ENCODE data around the gene LMF1.

Gene LMF1

DNA sequence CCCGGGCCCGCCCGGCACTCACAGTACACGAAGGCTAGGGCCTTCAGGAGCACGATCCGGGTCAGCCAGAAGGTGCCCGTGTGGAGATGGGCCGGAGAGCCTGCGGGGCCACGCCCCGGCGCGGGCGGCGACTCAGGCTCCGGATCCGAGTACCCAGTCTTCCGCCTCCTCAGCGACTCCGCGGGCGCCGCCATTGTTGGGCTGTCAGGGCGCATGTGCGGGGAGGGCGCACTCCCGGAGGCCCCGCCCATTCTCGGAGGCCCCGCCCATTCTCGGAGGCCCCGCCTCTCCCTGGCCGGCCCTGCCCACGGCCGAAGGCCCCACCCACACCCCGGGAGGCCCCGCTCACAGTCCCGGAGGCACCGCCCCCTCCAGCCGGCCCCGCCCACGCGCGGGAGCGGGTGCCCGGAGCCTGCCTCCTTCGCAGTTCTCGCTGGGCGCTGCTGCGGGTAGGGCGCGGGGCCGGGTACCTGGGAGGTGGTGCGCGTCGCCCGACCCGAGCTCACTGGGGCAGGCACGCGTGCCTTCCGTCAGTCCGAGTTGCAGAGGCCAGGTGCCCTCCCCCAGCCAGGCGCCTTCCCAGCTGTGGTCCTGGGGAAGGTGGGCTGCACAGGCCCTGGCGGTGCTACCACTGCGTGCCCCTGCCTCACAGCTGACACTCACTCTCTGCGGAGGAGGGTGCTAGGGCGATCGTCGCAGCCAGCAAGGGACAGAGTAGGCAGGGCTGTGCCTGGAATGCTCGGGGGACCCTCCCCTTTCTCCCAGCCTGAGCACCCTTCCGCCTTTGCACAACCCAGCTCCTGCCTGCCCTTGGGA is at the start of gene LMF1:
Gene LMF1 (minus strand): TSS at position 219 of the 816 bp plus-strand sequence. CDS start 4 bp downstream, at position 215.
- TF ChIP-seq, protein P1, sequence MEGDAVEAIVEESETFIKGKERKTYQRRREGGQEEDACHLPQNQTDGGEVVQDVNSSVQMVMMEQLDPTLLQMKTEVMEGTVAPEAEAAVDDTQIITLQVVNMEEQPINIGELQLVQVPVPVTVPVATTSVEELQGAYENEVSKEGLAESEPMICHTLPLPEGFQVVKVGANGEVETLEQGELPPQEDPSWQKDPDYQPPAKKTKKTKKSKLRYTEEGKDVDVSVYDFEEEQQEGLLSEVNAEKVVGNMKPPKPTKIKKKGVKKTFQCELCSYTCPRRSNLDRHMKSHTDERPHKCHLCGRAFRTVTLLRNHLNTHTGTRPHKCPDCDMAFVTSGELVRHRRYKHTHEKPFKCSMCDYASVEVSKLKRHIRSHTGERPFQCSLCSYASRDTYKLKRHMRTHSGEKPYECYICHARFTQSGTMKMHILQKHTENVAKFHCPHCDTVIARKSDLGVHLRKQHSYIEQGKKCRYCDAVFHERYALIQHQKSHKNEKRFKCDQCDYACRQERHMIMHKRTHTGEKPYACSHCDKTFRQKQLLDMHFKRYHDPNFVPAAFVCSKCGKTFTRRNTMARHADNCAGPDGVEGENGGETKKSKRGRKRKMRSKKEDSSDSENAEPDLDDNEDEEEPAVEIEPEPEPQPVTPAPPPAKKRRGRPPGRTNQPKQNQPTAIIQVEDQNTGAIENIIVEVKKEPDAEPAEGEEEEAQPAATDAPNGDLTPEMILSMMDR (IDR thresholded peaks at IDR 0.05): no peak

DNA sequence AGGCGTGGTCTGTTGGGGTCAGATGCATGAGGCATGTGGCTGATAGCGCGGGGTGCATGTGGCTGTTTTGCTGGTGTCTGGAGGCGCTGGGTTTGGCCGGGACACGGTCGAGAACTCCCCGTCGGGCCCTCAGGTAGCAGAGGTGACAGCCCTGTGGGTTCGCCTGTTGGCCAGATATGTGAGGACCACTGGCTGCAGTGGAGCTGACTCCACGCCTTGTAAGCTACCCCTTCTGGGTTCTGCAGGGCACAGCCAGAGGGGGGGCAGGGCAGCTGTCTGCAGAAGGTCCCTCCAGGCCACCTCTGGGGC is 49.3 kb upstream of the LMF1 start:
- TF ChIP-seq, protein P1 (IDR thresholded peaks at IDR 0.05): no peak

DNA sequence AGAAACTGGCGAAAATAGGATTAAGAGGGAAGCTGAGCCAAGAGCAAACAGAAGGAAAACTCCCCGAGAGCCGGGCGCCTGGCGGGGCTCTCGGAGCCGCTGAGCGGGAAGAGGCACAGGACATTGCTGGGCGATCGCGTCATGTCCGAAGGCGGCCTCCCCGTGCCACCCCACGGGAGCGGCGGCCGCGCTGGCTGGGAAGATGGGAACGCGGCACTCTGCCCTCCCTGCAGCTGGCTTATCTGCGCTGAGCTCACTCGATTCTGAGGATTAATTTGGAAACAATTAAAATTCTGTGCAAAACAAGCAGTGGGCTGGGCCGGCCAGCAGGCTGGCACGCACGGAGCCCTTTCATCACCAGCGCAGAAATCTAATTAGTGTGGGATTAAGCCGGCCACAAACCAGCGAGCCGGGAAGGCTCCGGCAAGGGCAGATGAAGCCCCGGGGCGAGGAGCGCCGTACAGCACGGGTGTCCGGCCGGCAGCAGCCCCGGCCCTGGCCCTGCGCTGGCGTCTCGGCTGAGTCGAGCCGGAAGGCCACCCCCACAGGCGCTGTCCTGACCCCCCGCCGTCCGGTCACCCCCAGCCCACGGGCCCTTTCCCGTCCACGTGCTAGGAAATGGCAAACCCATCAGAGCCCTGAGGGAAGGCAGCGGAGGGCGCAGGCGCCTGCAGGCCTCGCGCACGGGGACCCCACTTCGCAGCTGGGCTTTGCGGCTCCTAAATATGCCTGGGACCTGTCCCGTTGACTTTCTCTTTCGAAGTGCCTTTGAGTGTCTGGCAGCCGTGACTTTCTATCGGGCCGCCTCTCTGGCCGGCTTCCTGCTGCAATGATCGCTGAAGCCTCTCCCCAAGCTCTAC is 48.7 kb upstream of the LMF1 start:
- TF ChIP-seq, protein P1 (IDR thresholded peaks at IDR 0.05): no peak

DNA sequence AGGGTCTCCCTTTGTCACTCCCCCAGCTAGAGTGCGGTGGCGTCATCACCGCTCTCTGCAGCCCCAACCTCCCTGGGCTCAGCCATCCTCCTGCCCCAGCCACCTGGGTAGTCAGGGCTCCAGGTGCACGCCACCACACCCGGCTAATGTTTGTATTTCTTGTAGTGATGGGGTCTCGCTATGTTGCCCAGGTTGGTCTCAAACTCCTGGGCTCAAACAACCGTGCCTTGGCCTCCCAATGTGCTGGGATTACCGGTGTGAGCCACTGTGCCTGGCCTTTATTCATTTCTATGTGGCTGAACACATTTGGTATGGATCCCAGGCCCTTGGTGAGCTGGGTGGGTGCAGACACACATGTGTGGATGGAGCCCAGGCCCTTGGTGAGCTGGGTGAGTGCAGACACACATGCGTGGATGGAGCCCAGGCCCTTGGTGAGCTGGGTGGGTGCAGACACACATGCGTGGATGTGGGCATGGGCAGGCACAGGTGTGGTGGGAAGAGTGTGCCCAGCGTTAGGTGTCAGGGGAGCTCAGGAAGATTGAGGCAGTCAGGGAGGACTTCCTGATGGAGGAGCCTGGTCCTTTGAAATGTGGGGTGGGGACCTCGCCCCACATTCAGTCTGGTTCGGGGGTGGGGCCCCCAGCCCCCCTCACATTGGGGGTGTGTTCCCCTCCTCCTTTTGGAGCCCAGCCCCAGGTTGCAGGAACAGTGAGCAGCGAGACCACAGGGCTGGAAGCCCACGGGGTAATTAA is 47.8 kb upstream of the LMF1 start:
- TF ChIP-seq, protein P1 (IDR thresholded peaks at IDR 0.05): no peak

DNA sequence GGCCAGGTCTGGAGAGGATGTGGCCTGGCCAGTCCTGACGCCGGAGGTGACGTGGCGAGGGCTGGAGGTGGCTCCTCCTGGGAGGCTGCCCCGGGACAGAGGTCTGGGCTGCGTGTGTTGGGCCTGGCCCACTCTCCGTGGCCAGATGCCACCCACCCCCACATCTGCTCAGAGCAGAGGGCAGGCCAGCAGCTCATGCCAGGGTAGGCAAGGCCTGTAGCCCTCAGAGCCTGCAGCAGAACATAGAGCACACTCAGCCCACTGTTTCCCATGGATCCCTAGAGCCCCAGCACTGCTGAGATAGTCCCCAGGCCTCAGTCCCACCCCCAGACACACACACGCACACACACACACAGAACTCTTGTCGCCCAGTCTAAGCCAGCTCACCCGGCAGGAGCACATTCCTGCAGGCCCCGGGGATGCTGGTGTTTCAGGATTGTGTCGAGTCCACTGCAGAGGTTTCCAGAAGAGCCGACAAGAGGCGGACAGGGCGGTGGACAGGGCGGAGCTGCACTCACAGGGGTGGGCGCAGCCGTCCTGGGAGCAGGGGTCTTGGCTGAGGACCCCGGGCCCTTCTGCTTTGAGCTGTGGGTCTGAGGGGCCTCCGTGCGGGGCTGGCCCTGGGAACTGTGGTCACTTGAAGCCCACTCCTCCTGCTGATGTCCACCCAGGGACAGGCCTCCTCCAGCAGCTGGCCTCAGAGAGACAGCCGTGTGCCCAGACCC is 44.1 kb upstream of the LMF1 start:
- TF ChIP-seq, protein P1 (IDR thresholded peaks at IDR 0.05): no peak

DNA sequence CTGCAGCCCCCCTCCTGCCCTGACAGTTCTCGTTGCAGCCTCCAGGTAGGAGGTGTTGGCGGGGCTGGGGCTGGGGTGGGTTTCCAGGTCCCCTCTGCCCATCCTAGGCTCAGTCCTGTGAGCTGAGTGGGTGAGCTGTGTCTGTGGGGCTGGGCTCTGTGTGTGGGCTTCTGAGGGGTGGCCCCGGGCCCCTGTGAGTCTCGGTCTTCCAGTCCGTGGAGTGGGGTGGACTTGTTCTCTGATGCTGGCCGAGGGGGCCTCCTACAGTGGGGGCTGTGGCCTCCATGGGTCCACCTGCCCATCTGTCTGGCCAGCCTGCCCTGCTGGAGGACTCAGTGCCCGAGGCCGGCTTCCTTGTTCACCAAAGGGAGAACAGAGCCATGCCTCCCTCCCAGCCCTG is 43.4 kb upstream of the LMF1 start:
- TF ChIP-seq, protein P1 (IDR thresholded peaks at IDR 0.05): no peak

DNA sequence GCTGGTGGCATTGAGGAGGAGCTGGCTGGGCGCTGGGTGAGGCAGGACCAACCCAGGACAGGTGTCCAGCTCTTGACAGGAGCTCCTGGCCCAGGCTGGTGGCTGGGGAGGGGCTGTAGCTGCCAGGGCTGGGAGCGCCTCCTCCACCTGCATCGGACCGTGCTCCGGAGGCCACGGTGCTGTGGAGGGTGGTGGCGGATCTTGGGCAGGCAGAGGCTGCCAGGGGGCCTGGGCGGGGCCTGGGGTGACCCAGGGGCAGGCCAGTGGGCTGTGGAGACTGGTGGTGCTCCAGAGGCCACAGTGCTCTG is 42.8 kb upstream of the LMF1 start:
- TF ChIP-seq, protein P1 (IDR thresholded peaks at IDR 0.05): no peak

Data from LNCAP (cell line).